GM18870 (cell line): ENCODE measurements around the gene SORCS2.

Experiments
- ATAC-seq: cut with Tn5 transposase; IDR thresholded peaks from one replicate; pipeline ENCODE4 v1.9.1; 2021; ENCODE audit warnings: moderate library complexity; ENCODE audit not compliant: unreplicated experiment

Gene SORCS2

GRCh38 chr4:7192252-7193029 lies at the start of gene SORCS2:
TSS of gene SORCS2 (plus strand) at chr4:7192538.
- no peak for ATAC-seq

- no peak for ATAC-seq
Measured at GRCh38 chr4:7144374-7145290, 47.7 kb upstream of the SORCS2 start.

DNA sequence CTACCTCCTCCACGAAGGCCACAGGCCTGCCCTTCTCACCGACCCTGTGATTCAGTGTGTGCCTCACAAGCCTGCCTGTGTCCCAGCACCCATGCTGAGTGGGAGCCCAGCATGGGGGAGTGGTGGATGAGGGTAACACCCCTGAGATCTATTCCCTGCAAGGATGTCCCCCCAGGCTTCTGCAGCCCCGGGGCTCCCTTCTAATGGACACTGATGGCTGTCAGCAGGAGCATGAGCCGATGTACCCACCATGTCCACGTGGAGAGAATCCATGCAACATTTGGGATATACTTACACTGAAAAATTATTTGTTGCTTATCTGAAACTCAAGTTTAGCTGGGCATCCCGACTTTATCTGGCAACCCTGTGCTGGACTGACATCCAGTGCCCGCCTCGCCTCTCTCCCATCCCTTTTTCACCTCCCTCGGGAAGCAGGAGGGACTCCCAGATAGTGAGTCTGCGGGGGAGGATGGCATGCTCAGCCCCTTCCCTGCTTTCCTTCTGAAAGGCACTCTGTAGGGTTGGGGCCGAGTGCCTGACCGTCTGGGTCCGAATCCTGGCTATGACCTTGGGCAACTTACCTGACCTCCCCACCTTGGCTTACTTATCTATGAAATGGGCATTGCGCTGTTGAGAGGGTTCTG lies 46.9 kb upstream of the SORCS2 start:
- no peak for ATAC-seq

- ATAC-seq = no peak
Measured at GRCh38 chr4:7146059-7146785, 46.1 kb upstream of the SORCS2 start.

GRCh38 chr4:7146786-7147115 lies 45.6 kb upstream of the SORCS2 start:
- no peak for ATAC-seq

GRCh38 chr4:7147261-7147660 lies 45.1 kb upstream of the SORCS2 start:
- ATAC-seq = no peak

- no peak for ATAC-seq
Measured at GRCh38 chr4:7147661-7148310, 44.6 kb upstream of the SORCS2 start.

DNA sequence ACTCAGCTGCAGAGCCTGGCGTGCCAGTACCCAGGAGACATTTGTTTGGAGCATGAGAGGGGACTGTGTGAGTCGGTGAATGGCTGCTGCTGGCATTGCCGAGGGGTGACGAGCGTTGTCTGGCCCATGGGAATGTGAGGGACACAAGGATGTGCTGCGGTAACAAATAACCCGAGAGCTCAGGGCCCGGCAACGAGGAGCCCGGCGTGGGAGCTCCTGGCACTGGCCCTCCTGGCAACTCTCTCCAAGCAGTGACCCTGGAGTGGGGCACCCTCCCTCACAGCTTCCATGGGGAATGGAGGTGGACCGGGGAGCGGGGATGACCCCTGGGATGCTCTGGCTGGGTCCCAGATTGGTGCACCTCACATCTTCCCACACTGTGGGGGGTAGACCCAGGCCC lies 44.0 kb upstream of the SORCS2 start:
- ATAC-seq = no peak

GRCh38 chr4:7150036-7150635 lies 42.2 kb upstream of the SORCS2 start:
- ATAC-seq = no peak

- ATAC-seq = no peak
Measured at GRCh38 chr4:7151668-7152227, 40.6 kb upstream of the SORCS2 start.

DNA sequence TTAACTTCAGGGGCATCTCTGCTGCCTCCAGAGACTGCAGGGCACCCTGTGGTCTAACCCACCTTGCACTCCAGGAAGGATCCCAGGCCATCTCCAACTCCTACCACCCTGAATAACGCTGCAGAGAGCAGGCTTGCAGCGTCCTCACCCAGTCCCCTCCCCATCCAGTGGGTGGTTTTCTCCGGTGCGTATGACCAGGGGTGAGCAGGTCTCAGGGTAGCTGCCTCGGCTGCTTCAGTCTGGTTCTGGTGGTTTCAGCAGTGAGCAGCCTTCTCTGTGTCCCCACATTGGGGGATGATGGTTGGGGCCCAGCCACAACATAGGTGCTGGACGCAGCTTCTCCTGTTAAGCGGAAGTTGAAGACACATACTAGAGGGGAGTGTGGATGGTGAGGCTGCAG lies 38.6 kb upstream of the SORCS2 start:
- ATAC-seq = no peak

- no peak for ATAC-seq
Measured at GRCh38 chr4:7154351-7154981, 37.9 kb upstream of the SORCS2 start.

GRCh38 chr4:7155590-7156071 lies 36.7 kb upstream of the SORCS2 start:
- no peak for ATAC-seq

- ATAC-seq = no peak
Measured at GRCh38 chr4:7156328-7156727, 36.0 kb upstream of the SORCS2 start.

GRCh38 chr4:7156761-7157488 lies 35.4 kb upstream of the SORCS2 start:
- no peak for ATAC-seq

DNA sequence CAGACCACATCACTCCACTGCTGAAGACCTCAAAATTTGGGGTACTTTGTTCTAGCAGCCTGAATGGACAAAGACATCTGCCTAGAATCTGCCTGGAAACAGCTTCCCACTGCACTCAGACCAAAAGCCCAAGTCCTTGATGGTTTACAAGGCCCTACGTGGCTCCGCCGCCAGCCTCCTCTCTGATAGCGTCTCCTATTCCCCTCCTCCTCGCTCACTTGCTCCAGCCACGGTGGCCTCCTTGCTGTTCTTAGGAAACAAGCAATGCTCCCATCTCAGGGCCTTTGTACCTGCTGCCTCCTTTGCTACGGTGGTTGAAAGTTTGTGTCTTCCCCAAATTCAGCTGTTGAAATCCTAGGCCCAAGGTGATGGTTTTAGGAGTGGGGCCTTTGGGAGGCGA lies 34.7 kb upstream of the SORCS2 start:
- ATAC-seq = no peak

GRCh38 chr4:7158081-7158750 lies 34.1 kb upstream of the SORCS2 start:
- no peak for ATAC-seq

DNA sequence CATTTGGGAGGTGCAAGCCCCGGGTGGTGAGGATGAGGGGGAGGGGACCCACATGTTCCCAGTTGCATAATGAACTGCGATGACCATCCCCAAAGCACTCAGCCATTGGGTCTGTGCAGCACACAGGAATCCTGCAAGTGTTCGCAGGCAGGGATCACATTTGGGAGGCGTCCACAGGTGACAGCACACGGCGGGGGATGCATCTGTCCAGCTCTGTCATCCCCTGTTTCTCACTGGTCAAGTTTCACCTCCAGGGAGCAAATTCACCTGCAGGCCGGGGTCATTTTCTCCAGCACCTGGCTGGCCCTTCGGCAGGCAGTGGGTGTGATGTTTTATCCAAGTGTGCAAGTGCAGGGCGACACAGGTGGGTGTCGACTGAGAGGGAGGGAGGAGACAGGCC lies 33.3 kb upstream of the SORCS2 start:
- ATAC-seq = no peak
